ENCODE data around the gene CBX4. TPM values are rescaled to one million over a fixed set of nuclear protein-coding genes. Genes with fewer than 3 reads are reported as not detected.
A peak's percentile ranks its signal among the peaks of the same experiment; 100 is the strongest.

CBX4 gene
- total RNA-seq, 1 donor from 2014 or later, result 16.9 TPM

DNA sequence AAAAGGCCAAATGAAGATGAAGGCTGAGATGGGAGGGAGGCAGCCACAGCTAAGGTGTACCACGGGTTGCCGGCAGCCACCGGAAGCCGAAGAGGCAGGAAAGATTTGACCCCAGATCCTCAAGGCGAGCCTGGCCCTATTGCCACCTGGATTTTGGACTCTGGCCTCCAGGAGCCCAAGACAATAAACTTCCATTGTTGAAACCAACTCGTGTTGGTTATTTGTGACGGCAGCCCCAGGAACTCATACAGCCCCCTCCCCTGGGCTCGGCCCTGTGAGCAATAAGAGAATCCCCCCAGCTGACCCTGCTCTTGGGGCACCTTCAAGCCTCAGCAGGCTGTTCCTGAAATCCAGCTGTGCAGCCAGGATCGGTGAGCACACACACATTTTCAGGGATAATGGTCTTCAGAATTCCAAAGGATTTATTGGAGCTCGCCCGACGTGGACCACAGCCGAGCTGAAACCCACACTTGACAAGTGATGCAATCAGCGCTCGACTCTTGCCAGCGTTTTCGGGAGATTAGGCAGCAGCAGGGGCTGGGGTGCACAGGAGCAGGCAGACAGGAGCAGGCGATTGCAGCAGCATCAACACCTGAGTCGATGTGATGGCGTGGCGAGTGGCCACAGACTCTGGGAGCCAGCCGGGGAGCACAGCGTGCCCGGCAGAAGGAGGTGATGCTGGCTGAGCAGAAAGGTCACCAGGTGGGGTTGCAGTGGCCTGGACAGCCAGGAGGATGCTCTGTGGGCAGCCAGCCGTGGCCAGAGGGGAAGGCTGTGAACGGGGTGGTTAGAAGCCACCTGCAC, 22.4 kb upstream of the CBX4 start:
- Histone ChIP-seq H3K27me3 (ENCODE audit: insufficient read depth, low read length) (peaks cover 10% of the 10 kb centered on the region), H2AFZ (ENCODE audit: low read depth, low read length) (no peak overlapping the region), H3K36me3 (ENCODE audit: insufficient read depth, low read length) (no peaks in the 10 kb centered on the region), H3K4me1 (ENCODE audit: insufficient read depth, low read length) (no peaks in the 10 kb centered on the region), H3K9ac (ENCODE audit: low read length) (no peak overlapping the region), H3K9me3 (ENCODE audit: insufficient read depth, low read depth, low read length) (no peaks in the 10 kb centered on the region), H4K20me1 (ENCODE audit: insufficient read depth, low read length) (no peaks in the 10 kb centered on the region), H3K4me3 (ENCODE audit: insufficient read depth, low read depth, low read length) (no peak overlapping the region), H3K79me2 (ENCODE audit: insufficient read depth, low read length) (no peaks in the 10 kb centered on the region), H3K4me2 (ENCODE audit: low read length) (no peak overlapping the region), H3K27ac (ENCODE audit: low read depth, low read length) (no peak overlapping the region)
- Mint-ChIP-seq H3K4me3 (ENCODE audit: unreplicated experiment) (no peak overlapping the region), H3K27me3 (ENCODE audit: low read depth, unreplicated experiment) (peaks cover 41% of the 10 kb centered on the region), H3K4me1 (ENCODE audit: low read depth, unreplicated experiment) (no peaks in the 10 kb centered on the region), H3K9me3 (ENCODE audit: unreplicated experiment) (peaks cover 2% of the 10 kb centered on the region), H3K36me3 (ENCODE audit: low read depth, unreplicated experiment) (no peaks in the 10 kb centered on the region), H3K27ac (ENCODE audit: unreplicated experiment) (peak overlapping the region; percentile 20)
- FAIRE-seq (no peak), DNase-seq (ENCODE audit: low read depth) (no peak)
- TF ChIP-seq, protein P1, sequence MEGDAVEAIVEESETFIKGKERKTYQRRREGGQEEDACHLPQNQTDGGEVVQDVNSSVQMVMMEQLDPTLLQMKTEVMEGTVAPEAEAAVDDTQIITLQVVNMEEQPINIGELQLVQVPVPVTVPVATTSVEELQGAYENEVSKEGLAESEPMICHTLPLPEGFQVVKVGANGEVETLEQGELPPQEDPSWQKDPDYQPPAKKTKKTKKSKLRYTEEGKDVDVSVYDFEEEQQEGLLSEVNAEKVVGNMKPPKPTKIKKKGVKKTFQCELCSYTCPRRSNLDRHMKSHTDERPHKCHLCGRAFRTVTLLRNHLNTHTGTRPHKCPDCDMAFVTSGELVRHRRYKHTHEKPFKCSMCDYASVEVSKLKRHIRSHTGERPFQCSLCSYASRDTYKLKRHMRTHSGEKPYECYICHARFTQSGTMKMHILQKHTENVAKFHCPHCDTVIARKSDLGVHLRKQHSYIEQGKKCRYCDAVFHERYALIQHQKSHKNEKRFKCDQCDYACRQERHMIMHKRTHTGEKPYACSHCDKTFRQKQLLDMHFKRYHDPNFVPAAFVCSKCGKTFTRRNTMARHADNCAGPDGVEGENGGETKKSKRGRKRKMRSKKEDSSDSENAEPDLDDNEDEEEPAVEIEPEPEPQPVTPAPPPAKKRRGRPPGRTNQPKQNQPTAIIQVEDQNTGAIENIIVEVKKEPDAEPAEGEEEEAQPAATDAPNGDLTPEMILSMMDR (IDR thresholded peaks at IDR 0.05; ENCODE audit: insufficient read depth, low read depth, low read length), result no peak
- no peak for TF ChIP-seq EZH2 (IDR thresholded peaks at IDR 0.05; ENCODE audit: insufficient read depth, low read length)

DNA sequence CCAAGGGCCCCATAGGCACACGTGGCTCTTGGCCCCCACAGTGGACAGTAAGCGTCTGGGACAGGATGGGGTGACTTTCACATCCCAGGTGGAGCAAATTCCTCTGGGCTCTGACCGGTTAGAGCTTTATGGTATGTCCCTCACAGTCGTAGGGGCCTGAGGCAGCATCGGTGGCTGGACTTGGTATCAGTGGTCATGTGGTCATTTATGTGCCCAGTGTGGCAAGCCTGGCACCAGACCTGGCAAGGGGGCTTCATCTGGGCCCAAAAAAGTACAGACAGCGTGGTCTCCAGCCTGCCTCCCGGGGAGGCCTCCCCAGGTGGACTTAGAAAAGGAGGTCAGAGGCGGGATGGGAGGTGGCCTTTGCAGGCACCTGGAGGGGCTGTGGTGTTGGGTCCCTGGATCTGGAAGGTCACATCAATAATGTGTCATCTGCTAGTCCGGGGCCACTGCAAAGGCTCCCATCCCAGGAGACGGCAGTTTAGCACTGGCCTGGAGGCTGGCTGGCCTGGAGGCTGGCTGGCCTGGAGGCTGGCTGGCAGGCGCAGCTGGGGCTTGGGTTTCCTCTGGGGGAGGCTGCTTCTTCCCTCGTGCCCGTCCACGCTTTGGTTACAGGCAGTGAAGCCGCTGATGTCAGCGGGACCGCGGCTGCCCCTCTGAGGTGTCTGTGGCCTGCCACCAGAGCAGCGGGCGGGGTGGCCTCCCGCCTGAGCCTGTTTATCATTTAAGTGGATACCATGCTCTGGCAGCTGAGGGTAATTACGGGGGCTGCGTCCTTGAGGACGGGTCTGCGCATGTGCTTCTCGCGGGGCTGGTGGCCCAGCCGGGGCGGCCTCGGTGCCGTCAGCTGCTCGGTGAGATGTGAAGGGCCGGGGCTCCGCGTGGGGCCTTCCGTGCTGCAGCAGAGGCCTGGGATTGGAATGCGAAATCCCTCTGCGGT, 20.7 kb upstream of the CBX4 start:
- H3K27ac ChIP-seq (ENCODE audit: low read depth, low read length), result no peak overlapping the region
- Mint-ChIP-seq H3K4me3 (ENCODE audit: unreplicated experiment) (no peak overlapping the region), H3K4me1 (ENCODE audit: low read depth, unreplicated experiment) (no peaks in the 10 kb centered on the region), H3K27ac (ENCODE audit: unreplicated experiment) (no peak overlapping the region), H3K36me3 (ENCODE audit: low read depth, unreplicated experiment) (peaks cover 2% of the 10 kb centered on the region), H3K27me3 (ENCODE audit: low read depth, unreplicated experiment) (peaks cover 47% of the 10 kb centered on the region), H3K9me3 (ENCODE audit: unreplicated experiment) (peaks cover 2% of the 10 kb centered on the region)
- H3K27me3 ChIP-seq (ENCODE audit: insufficient read depth, low read length), result peaks cover 8% of the 10 kb centered on the region
- no peak overlapping the region for H3K4me3 ChIP-seq (ENCODE audit: insufficient read depth, low read depth, low read length)
- no peak overlapping the region for H3K9ac ChIP-seq (ENCODE audit: low read length)
- FAIRE-seq (no peak), DNase-seq (ENCODE audit: low read depth) (no peak)
- H3K4me2 ChIP-seq (ENCODE audit: low read length), result no peak overlapping the region
- H3K36me3 ChIP-seq (ENCODE audit: insufficient read depth, low read length), result no peaks in the 10 kb centered on the region
- H3K9me3 ChIP-seq (ENCODE audit: insufficient read depth, low read depth, low read length), result no peaks in the 10 kb centered on the region
- TF ChIP-seq, protein P1 (IDR thresholded peaks at IDR 0.05; ENCODE audit: insufficient read depth, low read depth, low read length), result no peak
- no peak for TF ChIP-seq EZH2 (IDR thresholded peaks at IDR 0.05; ENCODE audit: insufficient read depth, low read length)
- no peaks in the 10 kb centered on the region for H3K79me2 ChIP-seq (ENCODE audit: insufficient read depth, low read length)
- H3K4me1 ChIP-seq (ENCODE audit: insufficient read depth, low read length), result no peaks in the 10 kb centered on the region
- H2AFZ ChIP-seq (ENCODE audit: low read depth, low read length), result no peak overlapping the region
- no peaks in the 10 kb centered on the region for H4K20me1 ChIP-seq (ENCODE audit: insufficient read depth, low read length)
